ENCODE measurements around the gene CPNE4.

DNA sequence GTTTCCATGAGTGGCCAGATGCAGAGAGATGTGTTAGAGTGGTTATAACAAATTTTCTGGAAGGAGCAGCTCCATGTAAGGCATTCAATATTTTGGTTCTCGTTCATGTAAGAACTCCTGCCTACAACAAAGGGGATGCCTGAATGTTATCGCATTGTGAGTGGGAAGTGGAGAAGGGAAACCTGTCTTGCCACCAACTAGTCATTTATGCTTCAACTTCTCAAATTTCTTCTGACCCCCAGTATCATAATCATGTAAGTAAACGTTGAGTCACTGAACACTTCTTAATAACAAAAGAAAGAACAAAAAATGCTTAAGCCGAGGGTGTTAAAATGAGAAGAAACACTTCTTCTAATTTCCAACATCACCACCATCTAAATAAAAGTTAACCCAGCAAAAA is 470.0 kb downstream of the CPNE4 start:
- TF ChIP-seq, protein P1, sequence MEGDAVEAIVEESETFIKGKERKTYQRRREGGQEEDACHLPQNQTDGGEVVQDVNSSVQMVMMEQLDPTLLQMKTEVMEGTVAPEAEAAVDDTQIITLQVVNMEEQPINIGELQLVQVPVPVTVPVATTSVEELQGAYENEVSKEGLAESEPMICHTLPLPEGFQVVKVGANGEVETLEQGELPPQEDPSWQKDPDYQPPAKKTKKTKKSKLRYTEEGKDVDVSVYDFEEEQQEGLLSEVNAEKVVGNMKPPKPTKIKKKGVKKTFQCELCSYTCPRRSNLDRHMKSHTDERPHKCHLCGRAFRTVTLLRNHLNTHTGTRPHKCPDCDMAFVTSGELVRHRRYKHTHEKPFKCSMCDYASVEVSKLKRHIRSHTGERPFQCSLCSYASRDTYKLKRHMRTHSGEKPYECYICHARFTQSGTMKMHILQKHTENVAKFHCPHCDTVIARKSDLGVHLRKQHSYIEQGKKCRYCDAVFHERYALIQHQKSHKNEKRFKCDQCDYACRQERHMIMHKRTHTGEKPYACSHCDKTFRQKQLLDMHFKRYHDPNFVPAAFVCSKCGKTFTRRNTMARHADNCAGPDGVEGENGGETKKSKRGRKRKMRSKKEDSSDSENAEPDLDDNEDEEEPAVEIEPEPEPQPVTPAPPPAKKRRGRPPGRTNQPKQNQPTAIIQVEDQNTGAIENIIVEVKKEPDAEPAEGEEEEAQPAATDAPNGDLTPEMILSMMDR (IDR thresholded peaks at IDR 0.05 in 8 of 11, conservative IDR thresholded peaks at IDR 0.05 in 3 of 11) = no peak
- TF ChIP-seq POLR2A (IDR thresholded peaks at IDR 0.05) = no peak
